DND-41 (cell line): ENCODE data around the gene CMSS1.

Experiments used
- EZH2 ChIP-seq: IDR thresholded peaks from 3 replicates; pipeline ENCODE4 v1.6.1; 2012; ENCODE audit warnings: borderline replicate concordance, low read depth, mild to moderate bottlenecking, moderate library complexity, low read length, inconsistent platforms; ENCODE audit not compliant: severe bottlenecking
- TF ChIP-seq, protein P1 (sequence below): IDR thresholded peaks from 2 replicates; pipeline ENCODE4 v1.5.1; 2012; ENCODE audit warnings: borderline replicate concordance, low read length, moderate library complexity, mild to moderate bottlenecking; ENCODE audit not compliant: poor library complexity, severe bottlenecking; ENCODE audit errors: extremely low read depth

DNA sequence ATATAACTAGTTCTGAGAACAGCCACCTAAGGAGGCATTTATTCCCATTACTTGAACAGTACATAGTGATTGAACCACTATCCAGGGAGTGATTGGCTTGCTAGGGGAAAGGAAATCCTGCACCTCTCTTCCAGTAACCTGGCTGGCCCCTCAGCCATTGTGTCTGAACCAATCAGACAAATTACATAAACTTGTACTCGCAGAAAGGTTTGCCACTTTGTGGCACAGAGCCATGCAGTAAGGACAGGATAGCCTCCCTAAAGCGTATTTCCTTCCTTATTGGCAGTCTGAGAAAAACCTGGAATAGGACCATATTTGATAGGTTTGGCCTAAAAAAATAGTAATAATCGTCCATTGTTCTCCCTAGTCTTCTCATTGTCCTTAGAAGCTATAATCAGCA, 19.0 kb downstream of the CMSS1 start:
- TF ChIP-seq, protein P1, sequence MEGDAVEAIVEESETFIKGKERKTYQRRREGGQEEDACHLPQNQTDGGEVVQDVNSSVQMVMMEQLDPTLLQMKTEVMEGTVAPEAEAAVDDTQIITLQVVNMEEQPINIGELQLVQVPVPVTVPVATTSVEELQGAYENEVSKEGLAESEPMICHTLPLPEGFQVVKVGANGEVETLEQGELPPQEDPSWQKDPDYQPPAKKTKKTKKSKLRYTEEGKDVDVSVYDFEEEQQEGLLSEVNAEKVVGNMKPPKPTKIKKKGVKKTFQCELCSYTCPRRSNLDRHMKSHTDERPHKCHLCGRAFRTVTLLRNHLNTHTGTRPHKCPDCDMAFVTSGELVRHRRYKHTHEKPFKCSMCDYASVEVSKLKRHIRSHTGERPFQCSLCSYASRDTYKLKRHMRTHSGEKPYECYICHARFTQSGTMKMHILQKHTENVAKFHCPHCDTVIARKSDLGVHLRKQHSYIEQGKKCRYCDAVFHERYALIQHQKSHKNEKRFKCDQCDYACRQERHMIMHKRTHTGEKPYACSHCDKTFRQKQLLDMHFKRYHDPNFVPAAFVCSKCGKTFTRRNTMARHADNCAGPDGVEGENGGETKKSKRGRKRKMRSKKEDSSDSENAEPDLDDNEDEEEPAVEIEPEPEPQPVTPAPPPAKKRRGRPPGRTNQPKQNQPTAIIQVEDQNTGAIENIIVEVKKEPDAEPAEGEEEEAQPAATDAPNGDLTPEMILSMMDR, result no peak
- no peak for TF ChIP-seq EZH2
